ENCODE data around the gene ME1. TPM values are rescaled to one million over a fixed set of nuclear protein-coding genes. Genes with fewer than 3 reads are reported as not detected.
A peak's percentile ranks its signal among the peaks of the same experiment; 100 is the strongest.

ME1 gene
- total RNA-seq, 1 donor from 2014 or later = 3.5 TPM

- no peak for DNase-seq
- Mint-ChIP-seq H3K4me3 (ENCODE audit: unreplicated experiment) (no peak overlapping the region), H3K27ac (ENCODE audit: unreplicated experiment) (peak overlapping the region; percentile 22), H3K36me3 (ENCODE audit: unreplicated experiment) (no peaks in the 10 kb centered on the region), H3K9me3 (ENCODE audit: unreplicated experiment) (peaks cover 2% of the 10 kb centered on the region), H3K27me3 (ENCODE audit: unreplicated experiment) (no peaks in the 10 kb centered on the region), H3K4me1 (ENCODE audit: low read depth, unreplicated experiment) (no peaks in the 10 kb centered on the region)
- TF ChIP-seq CTCF (IDR thresholded peaks at IDR 0.05; ENCODE audit: partially characterized antibody, unreplicated experiment) = no peak
Measured at GRCh38 chr6:83176246-83176645, 254.6 kb downstream of the ME1 start.

- no peak overlapping the region for H3K27ac Mint-ChIP-seq (ENCODE audit: unreplicated experiment)
- H3K4me1 Mint-ChIP-seq (ENCODE audit: low read depth, unreplicated experiment) = no peaks in the 10 kb centered on the region
- no peaks in the 10 kb centered on the region for H3K9me3 Mint-ChIP-seq (ENCODE audit: unreplicated experiment)
- DNase-seq = no peak
- no peaks in the 10 kb centered on the region for H3K36me3 Mint-ChIP-seq (ENCODE audit: unreplicated experiment)
- H3K4me3 Mint-ChIP-seq (ENCODE audit: unreplicated experiment) = no peak overlapping the region
- TF ChIP-seq CTCF (IDR thresholded peaks at IDR 0.05; ENCODE audit: partially characterized antibody, unreplicated experiment) = no peak
- peaks cover 2% of the 10 kb centered on the region for H3K27me3 Mint-ChIP-seq (ENCODE audit: unreplicated experiment)
Measured at GRCh38 chr6:83169511-83169910, 261.3 kb downstream of the ME1 start.

GRCh38 chr6:83169106-83169505 lies 261.7 kb downstream of the ME1 start:
- Mint-ChIP-seq H3K27me3 (ENCODE audit: unreplicated experiment) (peaks cover 2% of the 10 kb centered on the region), H3K4me3 (ENCODE audit: unreplicated experiment) (no peak overlapping the region), H3K27ac (ENCODE audit: unreplicated experiment) (no peak overlapping the region), H3K36me3 (ENCODE audit: unreplicated experiment) (no peaks in the 10 kb centered on the region), H3K9me3 (ENCODE audit: unreplicated experiment) (no peaks in the 10 kb centered on the region), H3K4me1 (ENCODE audit: low read depth, unreplicated experiment) (no peaks in the 10 kb centered on the region)
- no peak for DNase-seq
- no peak for TF ChIP-seq CTCF (IDR thresholded peaks at IDR 0.05; ENCODE audit: partially characterized antibody, unreplicated experiment)

- Mint-ChIP-seq H3K27ac (ENCODE audit: unreplicated experiment) (no peak overlapping the region), H3K4me3 (ENCODE audit: unreplicated experiment) (no peak overlapping the region), H3K36me3 (ENCODE audit: unreplicated experiment) (no peaks in the 10 kb centered on the region), H3K27me3 (ENCODE audit: unreplicated experiment) (peaks cover 2% of the 10 kb centered on the region), H3K4me1 (ENCODE audit: low read depth, unreplicated experiment) (no peaks in the 10 kb centered on the region), H3K9me3 (ENCODE audit: unreplicated experiment) (no peaks in the 10 kb centered on the region)
- DNase-seq = no peak
- TF ChIP-seq CTCF (IDR thresholded peaks at IDR 0.05; ENCODE audit: partially characterized antibody, unreplicated experiment) = no peak
Measured at GRCh38 chr6:83168556-83168955, 262.3 kb downstream of the ME1 start.

GRCh38 chr6:83167726-83168278 lies 263.0 kb downstream of the ME1 start:
- H3K27me3 Mint-ChIP-seq (ENCODE audit: unreplicated experiment) = peaks cover 2% of the 10 kb centered on the region
- DNase-seq = no peak
- H3K4me1 Mint-ChIP-seq (ENCODE audit: low read depth, unreplicated experiment) = no peaks in the 10 kb centered on the region
- H3K9me3 Mint-ChIP-seq (ENCODE audit: unreplicated experiment) = no peaks in the 10 kb centered on the region
- no peak overlapping the region for H3K27ac Mint-ChIP-seq (ENCODE audit: unreplicated experiment)
- no peak for TF ChIP-seq CTCF (IDR thresholded peaks at IDR 0.05; ENCODE audit: partially characterized antibody, unreplicated experiment)
- H3K4me3 Mint-ChIP-seq (ENCODE audit: unreplicated experiment) = no peak overlapping the region
- no peaks in the 10 kb centered on the region for H3K36me3 Mint-ChIP-seq (ENCODE audit: unreplicated experiment)

Other genes starting within 250 kb of the ME1 start
- gene PGM3, start 237.8 kb downstream of the ME1 start, total RNA-seq (ENCODE audit: unreplicated experiment) = 77.1 TPM
- gene RWDD2A, start 237.7 kb downstream of the ME1 start, total RNA-seq (ENCODE audit: unreplicated experiment) = 7.6 TPM
- 26.6 TPM for gene PRSS35, start 81.5 kb upstream of the ME1 start, total RNA-seq (ENCODE audit: unreplicated experiment)